H1 (cell line): ENCODE measurements around the gene ARFGAP3. TPM values are rescaled to one million over a fixed set of nuclear protein-coding genes. Genes with fewer than 3 reads are reported as not detected.

Source experiments
- ATF2 ChIP-seq: IDR thresholded peaks from 2 replicates; pipeline ENCODE4 v1.6.1; 2012; ENCODE audit warnings: low read length, inconsistent platforms
- EZH2 ChIP-seq: fragments of 200-600 bp; sonication (generic); IDR thresholded peaks from 2 replicates; pipeline ENCODE4 v1.7.1; 2012; ENCODE audit warnings: low read depth, mild to moderate bottlenecking, moderate library complexity, low read length, inconsistent platforms; ENCODE audit not compliant: severe bottlenecking
- polyA plus RNA-seq, 7 experiments: library from polyadenylated mRNA; depleted of rRNA in 3 of 7; stranded (reverse) in 5 of 7; unstranded in 2 of 7; fragments of >200 nt in 5 of 7; fragments of 200-250 nt in 2 of 7; gene quantifications; 1 replicate in 5 of 7; 2 replicates in 1 of 7; 4 replicates in 1 of 7; pipeline versions ENCODE4 v1.2.1 to v1.2.3, GENCODE V29; 2011 to 2013; ENCODE audit warnings: missing spikeins in 2 of 7, mixed read lengths in 2 of 7
- total RNA-seq: library from RNA; stranded (reverse); fragmentation: NEBNext Ultra II Directional; extraction: Animal tissue kit (Norgen Biotek cat#: 25700); gene quantifications from 2 replicates; pipeline ENCODE4 v1.2.1, GENCODE V29; 2021

The ARFGAP3 gene
- total and polyA plus RNA-seq, 2 of the 8 experiments (the other 6 are each of a cell fraction or from before 2014, with no cell fraction given), result 9.7 to 16.0 TPM

DNA sequence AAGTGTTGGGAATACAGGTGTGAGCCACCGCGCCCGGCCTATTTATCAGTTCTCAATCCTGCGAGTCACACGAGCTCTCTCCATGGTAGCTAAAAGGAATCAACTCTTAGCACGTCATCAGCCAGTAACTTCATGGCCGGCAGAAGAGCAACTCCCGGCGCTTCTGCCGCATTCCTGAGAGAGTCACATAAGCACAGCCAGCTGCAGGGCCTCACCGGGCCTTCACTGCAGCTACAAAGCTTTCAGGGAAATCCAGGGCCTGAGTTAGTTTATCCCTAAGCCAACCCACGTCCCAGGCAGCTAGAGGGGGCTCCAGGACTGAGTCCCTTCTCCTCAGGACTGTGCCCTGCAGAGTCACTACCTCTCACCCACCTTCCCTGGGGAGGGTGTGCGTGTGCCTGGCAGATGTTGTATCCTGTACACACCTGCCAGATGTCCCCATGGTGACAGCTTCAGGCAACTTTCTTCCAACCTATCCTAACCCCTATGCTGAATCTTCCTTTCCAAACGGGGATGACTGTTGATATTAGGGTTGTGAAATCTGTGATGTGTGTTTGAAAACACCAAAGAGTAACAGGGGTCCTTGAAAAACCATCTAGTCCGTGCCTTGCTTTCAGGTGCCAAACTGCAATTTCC, 45.9 kb upstream of the ARFGAP3 start (continued):
- TF ChIP-seq ATF2 (no peak), EZH2 (no peak)
